Measurements from ENCODE around the gene F11. TPM values are rescaled to one million over a fixed set of nuclear protein-coding genes. Genes with fewer than 3 reads are reported as not detected.

The F11 gene
- total and polyA plus RNA-seq, 2 experiments from 2014 or later, result 0.74 to 2.1 TPM

GRCh38 chr4:186228514-186228894 is 37.5 kb upstream of the F11 start (continued):
- TF ChIP-seq EZH2phosphoT487 (IDR thresholded peaks at IDR 0.05; ENCODE audit: unreplicated experiment), result no peak
- TF ChIP-seq ZNF462 (CRISPR knock-in tag; IDR thresholded peaks at IDR 0.05), result no peak
- TF ChIP-seq ZNF331 (CRISPR knock-in tag; IDR thresholded peaks at IDR 0.05; ENCODE audit: low read depth), result no peak
- no peak for TF ChIP-seq ETS1 (IDR thresholded peaks at IDR 0.05)
- no peak for TF ChIP-seq NANOG (IDR thresholded peaks at IDR 0.05; ENCODE audit: borderline replicate concordance)

- H2AFZ ChIP-seq, result no peak overlapping the region
- H3K27ac ChIP-seq (ENCODE audit: low read depth), result no peak overlapping the region
- peaks cover 5% of the 10 kb centered on the region; the same call in 1 of the 3 replicates for H3K9me3 Mint-ChIP-seq
- H3K36me3 Mint-ChIP-seq (ENCODE audit: low read depth), result peaks cover 5% of the 10 kb centered on the region; the same call in 2 of the 3 replicates
- H3F3A ChIP-seq (replicated peaks; ENCODE audit: low read depth), result no peaks in the 10 kb centered on the region
- H3K4me1 Mint-ChIP-seq, result peaks cover 3% of the 10 kb centered on the region; the same call in 2 of the 3 replicates
- H3K4me3 Mint-ChIP-seq, result no peak overlapping the region
- no peak overlapping the region for H3K27ac Mint-ChIP-seq
- no peaks in the 10 kb centered on the region for H3K36me3 ChIP-seq (ENCODE audit: insufficient read depth)
- no peaks in the 10 kb centered on the region for H3K79me2 ChIP-seq (replicated peaks; ENCODE audit: insufficient read depth)
- 0 out of 2 replicates have a peak, but pooled peaks cover 3% of the 10 kb centered on the region for H3K9me2 ChIP-seq (ENCODE audit: insufficient read depth)
- H3K27me3 Mint-ChIP-seq (ENCODE audit: insufficient read depth, low read depth, poor library complexity), result no peaks in the 10 kb centered on the region
- H4K20me1 ChIP-seq (replicated peaks; ENCODE audit: insufficient read depth), result no peaks in the 10 kb centered on the region
- no peak for ATAC-seq
- H3K4me3 ChIP-seq, result no peak overlapping the region
- no peak overlapping the region for H3K4me2 ChIP-seq
- H3K4me1 ChIP-seq (ENCODE audit: insufficient read depth), result 0 out of 2 replicates have a peak, but pooled peaks cover 4% of the 10 kb centered on the region
- no peak for DNase-seq (ENCODE audit: low spot score)
- H3K27me3 ChIP-seq (ENCODE audit: insufficient read depth), result no peaks in the 10 kb centered on the region
- no peak for TF ChIP-seq CTCF (conservative IDR thresholded peaks at IDR 0.05; ENCODE audit: low read depth in 2 of 2)
- no peak for TF ChIP-seq ZNF114 (CRISPR knock-in tag; IDR thresholded peaks at IDR 0.05)
- TF ChIP-seq REST (IDR thresholded peaks at IDR 0.05; ENCODE audit: unreplicated experiment), result no peak
- no peak for TF ChIP-seq NANOG (IDR thresholded peaks at IDR 0.05; ENCODE audit: borderline replicate concordance)
These were observed 31.6 kb upstream of the F11 start for GRCh38 chr4:186234367-186234766.

All from GM23338 (cell line).